Endometrium (tissue), 2 donors: Measurements from ENCODE around the gene DNAH17.
"Not testable (repeated sequence)": the region's sequence is repeated elsewhere in the genome, so short reads cannot be mapped to it uniquely, and the experiment has no call there.

Experiments used
- FAIRE-seq: peaks from 2 replicates; lab custom pipeline; 2012; peaks lifted over from hg19 to GRCh38; lab: Jason Lieb, UNC
- donor health status: control.
- donor health status: control.

DNAH17 gene

DNA sequence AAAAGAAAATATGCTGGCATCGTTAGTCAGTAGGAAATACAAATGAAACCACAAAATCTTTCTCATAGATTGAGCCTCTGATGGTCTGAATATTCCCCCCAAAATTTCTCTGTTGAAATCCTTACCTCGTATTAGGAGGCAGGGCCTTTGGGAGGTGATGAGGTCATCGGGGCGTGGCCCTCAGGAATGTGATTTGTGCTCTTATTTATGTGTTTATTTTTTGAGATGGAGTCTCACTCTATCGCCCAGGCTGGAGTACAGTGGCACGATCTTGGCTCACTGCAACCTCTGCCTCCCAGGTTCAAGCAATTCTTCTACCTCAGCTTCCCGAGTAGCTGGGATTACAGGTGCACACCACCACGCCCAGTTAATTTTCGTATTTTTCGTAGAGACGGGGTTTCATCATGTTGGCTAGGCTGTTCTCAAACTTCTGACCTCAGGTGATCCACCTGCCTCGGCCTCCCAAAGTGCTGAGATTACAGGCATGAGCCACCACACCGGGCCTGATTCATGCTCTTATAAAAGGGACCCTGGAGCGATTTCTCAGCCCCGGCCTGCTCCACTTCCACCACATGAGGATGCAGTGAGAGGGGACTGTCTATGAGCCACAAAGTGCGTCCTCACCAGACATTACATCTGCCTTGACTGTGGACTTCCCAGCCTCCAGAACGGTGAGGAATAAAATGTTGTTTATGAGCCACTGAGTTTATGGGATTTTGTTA, 53.1 kb downstream of the DNAH17 start:
- no peak for FAIRE-seq

DNA sequence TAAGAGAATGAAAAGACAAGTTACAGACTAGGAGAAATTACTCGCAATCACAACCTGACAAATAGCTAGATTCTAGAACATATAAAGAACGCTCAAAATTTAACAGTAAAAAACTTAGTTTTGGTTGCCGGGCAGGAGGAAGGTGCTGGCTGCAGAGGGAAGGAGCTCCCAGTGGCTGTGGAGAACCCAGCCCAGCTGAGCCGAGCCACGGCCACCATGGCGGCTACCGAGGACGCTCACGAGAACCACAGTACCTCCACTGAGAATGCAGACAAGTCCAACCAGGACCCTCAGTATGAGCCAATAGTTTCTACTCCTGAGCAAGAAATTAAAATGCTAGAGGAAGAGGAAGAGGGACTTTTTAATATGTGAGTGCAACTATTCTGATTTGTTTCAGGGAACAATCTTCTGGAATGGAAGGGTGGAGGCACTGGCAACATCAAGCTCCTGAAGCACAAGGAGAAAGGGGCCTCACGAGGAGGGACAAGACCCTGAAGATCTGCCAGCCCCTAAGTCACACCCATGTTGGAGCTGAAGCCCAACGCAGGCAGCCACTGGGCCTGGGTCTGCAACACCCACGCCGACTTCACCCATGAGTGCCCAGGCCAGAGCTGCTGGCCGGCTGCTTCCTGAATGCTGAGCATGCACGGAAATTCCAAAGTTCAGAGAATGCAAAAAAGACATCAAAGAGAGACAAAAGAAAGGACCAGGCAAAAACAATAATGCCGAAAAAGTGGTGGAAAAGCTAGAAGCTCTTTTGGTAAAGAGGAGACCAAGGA, 55.0 kb downstream of the DNAH17 start:
- no peak for FAIRE-seq

DNA sequence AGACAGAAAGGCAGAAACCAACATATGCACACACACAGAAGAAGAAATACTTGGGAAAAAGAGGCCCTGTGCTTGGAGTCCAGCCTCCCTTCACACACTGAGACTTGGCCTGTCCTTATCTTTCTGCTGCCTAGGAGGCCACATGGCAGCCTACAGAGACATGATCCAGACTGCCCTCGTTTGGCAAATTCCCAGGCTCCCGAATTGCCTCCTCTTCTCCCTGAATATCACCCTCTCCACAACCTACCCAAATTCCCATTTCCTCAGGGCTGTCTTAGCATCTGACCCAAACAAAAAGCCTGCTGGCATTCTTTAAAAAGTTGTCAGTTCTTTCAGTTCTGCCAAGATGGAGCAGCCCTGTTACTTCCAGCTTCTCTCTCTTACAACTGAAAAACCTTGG, 59.8 kb downstream of the DNAH17 start:
- no peak for FAIRE-seq

DNA sequence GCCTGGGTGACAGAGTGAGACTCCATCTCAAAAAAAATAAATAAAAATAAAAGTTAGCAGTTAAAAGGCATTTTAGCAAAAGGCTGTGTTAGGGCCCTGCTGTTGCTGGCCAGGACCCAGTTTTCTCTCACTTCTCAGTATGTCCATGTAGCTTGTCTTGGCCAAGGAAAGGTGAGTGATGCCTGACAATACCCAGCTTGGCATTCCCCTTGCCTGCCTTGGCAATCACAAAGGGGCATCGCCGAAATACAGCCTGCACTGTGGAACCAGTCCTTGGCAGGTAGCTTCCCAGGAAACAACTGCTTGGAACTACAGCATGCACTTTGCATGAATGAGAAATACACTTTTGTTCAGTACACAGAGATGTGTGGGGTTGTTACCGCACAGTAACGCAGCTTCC, 61.7 kb downstream of the DNAH17 start:
- FAIRE-seq: no peak

DNA sequence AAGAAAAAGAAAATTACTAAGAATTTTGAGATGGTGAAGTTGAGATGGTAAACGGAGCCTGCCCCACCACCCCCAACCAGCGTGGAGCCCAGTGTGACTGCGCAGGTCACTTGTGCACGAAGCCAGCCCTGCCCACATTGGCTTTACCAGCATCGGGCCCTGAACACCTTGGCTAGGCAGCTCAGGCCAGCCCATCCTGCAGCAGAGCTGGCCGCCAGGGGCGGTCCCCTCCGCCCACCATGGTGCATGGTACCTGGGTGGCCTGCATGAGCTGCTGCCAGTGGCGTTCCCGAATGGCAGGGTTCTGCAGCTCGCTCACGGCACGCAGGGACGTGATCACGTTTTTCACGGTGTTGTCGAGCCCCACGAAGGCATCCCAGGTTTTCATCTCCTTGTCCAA, 62.7 kb downstream of the DNAH17 start:
- FAIRE-seq: no peak

DNA sequence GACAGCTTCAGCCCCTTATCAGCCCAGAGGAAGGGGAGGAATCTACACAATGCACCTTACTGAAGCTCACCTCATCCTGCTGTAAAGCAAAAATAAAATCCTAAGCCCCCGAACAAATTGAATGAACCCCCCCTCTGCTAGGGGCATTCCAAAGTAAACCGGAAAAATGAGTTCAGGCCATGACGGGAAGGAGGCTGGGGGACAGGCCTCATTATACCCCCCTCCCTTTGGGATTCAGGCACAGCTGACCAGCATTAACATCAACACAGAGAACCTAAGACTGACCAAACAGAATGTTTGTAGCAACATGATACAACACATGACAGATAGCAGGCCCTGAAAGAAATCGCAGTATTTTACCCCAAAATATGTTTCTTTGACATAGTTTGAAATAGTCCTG, 64.2 kb downstream of the DNAH17 start:
- FAIRE-seq: no peak

DNA sequence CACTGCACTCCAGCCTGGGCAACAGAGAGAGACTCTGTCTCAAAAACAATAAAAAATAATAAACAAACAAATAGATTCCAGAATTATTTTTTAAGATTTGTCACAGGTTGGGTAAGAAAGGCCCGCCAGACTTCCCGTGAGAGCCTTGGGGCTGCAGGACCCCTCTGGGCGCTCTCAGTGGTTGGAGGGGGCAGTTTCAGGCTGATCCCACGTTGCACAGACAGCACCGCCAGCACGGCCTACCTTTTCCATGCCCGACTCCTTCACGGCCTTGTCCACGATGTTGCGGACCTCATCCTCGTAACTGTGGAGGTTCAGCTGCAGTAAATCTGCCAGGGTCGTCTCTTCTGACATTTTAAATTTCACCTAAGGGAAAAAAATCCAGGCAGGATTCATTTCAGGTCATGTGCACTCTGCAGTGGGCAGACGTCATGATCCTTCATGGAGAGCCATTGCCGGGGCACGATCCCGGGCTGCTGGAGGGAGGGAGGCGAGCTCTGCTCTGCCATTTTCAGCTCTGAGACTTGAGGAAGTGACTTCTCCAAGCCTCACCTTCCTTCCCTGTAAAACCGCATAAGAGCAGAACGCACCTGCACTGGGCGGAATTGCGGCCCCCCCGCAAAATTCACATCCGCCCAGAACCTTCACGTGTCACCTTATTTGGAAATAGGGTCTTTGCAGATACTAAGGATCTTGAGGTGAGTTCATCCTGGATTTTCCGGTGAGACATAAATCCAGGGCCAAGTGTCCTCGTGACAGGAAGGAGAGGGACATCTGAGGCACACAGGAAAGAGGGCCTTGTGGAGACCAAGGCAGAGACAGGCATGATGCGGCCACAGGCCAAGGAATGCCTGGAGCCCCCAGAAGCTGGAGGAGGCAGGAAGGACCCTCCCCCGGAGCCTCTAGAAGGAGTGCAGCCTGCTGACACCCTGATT, 66.8 kb downstream of the DNAH17 start:
- no peak for FAIRE-seq

DNA sequence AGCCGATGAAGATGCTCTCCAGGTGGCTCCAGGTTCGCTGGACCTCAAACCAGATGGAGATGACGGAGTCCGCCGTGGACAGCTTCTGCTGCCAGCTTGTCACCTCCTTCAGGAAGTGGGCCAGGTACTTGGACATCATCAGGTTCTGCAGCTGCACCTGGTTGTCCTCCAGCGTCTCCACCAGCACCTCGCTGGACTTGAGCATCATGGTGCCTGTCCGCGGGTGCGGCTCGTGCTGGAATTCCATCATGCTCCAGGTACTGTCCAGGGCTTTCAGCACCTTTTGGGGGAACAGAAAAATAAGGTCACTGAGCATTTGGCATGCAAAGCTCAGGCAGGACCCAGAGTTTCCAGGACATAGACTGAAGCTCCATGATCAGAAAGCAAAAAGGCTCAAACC, 69.7 kb downstream of the DNAH17 start:
- no peak for FAIRE-seq

DNA sequence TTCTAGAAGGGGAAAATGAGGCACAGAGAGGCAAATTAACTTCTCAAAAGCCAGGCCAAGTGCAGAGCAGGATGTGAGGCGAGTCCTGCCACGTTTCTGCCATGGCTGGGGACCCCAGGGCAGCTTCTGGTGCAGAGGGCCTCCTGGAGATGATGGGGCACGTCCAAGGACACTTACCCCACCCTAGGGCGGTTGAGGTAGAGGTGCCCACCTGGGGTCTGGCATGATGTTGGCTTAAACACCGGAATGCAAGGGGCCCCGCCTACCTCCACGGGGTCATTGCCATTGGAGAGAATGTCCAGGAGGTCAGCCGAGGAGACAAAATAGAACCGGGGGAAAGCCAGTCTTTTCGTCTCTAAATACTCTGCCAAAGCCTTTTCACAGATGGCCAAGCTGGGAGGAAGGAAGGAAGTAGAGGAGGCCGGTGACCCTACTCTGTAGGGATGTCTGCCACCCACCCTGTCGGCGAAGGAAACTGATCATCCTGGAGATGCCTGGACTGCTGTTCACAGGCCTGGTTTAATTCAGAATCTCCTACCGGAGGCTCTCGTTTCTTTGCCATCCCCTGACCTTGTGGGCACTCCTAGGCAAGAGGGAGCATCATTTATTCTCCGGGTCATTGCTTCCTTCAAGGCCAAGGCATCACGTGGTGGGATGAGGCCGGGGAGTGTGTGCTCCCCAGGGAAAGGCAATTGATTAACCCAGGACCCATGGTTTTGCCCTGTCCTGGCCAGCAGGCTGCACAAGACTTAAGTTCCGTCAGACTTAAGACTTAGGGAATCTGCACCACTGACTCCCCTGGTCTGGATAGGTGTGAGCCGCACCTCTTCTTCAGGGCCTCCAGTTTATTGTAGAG, 70.5 kb downstream of the DNAH17 start:
- FAIRE-seq: no peak

DNA sequence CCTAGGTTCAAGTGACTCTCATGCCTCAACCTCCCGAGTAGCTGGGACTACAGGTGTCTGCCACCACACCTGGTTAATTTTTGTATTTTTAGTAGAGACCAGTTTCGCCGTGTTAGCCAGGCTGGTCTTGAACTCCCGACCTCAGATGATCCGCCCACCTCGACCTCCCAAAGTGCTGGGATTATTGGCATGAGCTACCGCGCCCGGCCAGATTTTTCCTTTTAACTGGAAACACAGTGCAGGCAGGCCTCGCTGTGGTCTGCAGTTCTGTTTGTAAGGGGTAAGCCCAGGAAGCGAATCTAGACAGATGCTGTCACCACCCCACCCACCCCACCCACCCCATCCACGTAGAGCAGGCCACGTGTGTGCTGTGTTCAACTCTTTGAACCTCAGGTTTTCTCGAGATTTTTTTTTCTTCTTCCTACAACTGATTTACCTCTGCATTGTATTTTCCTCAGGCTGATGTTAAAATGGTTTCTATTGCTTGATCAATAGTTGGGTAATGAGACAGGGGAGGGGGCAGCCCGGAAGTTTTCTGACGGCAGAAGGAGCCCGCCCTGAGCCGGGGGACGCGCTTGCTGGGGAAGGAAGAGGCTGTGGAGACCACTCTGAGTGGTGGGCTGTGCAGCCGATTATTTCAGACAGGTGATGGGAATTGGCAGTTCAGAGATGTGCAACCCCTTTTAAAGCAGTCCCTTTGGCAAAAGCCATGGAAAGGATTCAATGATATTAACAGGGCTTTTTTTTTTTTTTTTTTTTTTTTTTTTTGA, 72.9 kb downstream of the DNAH17 start:
- no peak for FAIRE-seq

DNA sequence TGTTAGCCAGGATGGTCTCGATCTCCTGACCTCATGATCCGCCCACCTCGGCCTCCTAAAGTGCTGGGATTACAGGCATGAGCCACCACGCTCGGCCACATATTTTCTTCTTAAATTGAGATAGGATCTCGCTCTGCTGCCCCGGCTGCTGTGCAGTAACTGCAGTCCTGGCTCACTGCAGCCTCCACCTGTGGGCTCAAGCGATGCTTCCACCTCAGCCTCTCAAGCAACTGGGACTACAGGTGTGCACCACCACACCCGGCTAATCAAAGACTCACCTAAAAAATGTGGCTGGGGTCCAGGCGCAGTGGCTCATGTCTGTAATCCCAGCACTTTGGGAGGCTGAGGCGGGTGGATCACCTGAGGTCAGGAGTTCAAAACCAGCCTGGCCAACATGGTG, 73.8 kb downstream of the DNAH17 start:
- FAIRE-seq: not testable (repeated sequence)

DNA sequence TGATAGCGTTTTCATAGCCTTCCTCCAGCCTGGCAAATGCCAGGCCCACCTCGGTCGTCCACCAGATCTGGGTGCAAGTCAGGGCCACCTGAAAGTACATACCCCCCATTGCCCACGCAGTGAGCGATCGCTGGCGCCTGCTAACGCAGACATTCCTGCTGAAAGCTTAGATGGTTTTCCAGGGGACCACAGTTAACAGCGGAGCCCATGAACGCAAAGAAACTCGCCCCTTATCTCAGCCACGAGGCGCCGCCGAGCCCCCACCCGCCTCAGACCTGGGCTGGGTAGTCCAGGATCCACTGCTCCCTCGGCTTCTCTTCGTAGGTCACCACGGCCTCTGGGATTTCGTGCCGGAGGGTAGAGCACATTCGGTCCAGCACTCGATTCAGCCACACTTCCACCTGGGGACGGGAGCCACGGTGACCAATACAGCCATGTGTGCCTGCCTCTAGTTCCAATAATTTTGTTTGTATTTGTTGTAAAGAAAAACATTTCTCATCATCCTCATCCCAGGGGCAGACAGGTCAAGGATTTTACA, 74.5 kb downstream of the DNAH17 start:
- no peak for FAIRE-seq

DNA sequence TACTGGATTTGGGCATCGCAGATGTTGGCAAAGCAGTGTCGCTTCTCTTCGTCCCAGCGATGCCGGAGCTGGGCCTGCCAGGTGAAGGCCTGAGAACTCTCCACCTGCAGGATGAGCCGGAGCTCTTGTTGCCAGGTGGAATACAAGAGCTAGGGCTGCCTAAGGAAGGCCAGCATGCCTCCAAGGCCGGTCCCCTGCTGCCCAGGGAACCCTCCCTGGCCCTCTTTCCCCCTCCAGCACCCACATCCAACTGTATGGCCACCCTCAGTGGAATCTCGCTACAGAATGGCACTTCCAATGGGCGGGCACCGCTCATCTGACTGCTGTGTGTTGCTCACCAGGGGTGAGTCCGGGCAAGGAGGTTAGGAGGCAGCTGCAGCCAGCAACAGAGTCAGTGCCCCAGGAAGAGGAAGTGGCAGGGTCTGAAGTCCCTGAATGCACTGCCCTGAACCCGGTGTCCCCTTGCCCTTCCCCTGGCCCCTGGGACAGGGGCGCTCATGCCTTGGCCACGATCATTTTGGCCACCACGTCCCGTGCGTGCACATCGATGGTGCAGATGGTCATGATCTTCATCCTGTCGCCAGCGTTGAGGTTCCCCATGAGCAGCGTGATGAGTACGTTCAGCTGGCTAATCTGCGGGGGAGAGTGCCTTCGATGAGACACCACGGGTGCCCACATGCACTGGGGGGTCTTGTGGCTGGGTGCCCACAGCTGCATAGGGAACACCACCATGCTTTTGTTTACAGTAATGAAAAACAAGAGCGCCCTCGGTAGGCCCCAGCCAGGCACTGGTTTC, 75.8 kb downstream of the DNAH17 start:
- FAIRE-seq: no peak

DNA sequence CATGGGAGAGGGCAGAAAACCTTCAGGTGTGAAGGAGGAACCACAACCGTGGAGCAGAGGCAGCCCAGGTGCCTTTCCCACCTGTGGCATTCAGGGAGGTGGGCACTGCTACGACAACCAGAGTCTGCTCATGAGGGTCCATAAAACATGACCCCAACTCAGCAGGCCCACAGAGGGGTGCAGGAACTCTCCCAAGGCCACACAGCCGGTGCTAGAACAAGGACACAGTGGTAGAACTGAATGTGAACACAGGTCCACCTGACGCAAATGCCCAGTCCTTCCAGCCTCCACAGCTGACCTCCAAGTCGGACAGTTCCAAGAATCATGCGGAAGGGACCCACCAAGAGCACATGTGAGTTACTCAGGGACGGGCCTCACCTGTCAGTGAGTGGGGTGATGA, 76.4 kb downstream of the DNAH17 start:
- FAIRE-seq: no peak

DNA sequence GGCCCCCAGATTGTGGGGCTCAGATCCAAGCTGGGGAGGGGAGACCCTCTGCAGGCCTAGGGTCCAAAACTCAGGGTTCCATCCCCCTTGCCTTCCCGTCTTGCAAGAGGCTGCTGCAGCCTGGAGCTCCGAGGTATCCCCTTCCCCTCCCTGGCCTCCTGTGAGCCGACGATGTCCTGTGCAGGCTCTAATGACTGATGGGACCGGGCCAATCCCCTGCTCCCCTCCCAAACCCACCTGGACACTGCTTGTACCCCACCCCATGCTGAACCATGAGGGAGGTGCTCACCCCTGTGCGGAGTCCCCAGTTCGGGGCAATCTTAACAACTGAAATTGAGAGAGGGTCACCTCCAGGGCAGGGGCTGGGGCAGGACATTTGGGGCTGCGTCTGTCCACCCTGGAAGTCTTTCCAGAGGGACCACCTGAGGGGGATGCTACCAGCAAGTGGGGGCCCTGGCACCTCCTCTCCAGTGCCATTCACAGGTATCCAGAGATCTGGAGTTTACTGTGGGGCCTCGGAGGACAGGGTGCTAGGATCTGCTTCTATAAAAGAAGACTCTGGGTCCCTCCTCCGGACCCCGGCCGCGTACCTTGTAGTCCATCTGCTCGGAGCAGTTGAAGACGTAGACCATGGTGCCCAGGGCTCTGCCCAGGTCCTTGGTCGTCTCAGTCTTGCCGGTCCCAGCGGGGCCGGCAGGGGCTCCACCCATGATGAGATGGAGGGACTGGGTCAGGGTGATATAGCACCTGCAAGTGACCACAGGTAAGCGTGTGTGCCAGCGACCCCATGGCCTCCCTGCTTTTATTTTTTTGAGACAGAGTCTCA, 77.3 kb downstream of the DNAH17 start:
- FAIRE-seq: no peak

DNA sequence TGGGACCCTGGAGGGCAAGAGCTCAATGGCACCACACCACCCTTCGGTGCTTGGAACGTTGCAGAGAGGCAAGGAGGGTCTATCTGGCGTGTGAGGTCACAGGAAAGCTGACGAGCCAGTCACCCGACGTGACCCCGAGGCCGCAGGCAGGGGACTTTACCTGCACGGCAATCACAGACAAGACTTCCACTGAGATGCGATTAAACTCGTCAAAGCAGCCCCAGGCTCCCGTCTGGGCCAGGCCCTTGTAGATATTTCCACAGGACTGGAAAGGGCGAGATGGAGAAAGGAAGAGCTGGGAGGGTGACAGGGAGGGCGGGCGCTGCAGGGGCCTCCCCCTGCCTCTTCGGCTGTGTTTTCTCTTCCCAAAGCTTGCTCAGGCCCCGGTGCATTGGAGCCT, 78.3 kb downstream of the DNAH17 start:
- no peak for FAIRE-seq

DNA sequence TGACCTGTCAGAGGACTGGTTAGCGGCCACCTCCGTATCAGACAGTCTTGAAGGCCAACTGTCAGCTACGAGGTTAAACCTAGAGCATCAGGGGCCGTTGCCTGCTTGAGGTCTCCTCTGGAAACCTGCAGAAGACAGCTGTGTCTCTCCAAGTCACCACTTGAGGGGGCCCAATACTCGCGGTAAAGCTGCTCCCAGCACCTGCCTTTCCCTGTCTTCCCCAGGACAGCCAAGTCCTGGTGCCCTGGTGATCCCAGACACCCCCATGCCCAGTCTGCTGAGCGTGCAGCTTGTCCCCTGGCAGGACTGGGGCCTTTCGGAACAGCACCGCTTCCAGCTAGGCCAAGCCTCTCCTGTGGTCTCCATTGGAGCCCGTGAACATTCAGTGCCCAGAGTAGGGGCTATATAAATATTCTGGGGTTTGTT, 80.1 kb downstream of the DNAH17 start:
- no peak for FAIRE-seq

DNA sequence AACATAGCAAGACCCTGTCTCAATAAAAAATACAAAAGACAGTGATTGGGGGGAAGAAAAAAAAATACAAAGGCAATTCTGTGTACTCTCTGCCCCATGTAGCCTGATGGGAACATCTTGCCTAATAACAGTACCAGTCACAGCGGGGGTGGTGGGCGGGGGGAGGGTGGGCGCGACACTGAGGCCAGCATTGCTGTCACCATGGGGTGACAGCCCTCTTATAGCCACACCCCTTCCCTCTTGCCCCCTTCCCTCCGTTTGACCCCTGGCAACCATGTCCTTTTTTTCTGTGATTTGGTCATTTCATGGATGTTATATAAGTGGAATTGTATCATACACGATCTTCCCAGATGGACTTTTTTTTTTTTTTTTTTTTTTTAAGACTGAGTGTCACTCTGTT, 80.9 kb downstream of the DNAH17 start:
- FAIRE-seq: no peak

DNA sequence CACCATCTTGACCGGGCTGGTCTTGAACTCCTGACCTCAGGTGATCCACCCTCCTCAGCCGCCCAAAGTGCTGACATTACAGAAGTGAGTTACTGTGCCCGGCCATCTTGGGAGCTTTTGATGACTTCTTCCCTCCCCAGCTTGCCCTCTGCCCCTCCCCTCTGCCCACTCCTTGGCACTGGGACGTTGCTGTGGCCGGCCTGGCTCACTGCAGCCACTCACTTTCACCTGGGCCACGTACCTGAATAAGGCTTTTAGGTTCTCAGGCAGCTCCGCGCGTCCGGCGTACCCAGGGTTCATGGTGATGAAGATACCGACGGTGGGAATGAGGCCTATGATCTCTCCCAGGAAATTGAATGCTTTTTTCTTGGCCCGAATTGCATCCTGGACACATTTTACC, 81.6 kb downstream of the DNAH17 start:
- FAIRE-seq: no peak
